Pancreas (tissue), 10 donors: ENCODE measurements around the gene RUNX3. TPM values are rescaled to one million over a fixed set of nuclear protein-coding genes. Genes with fewer than 3 reads are reported as not detected.

Experiments used
- ATAC-seq, 4 donors: fragments of 200-7000 bp; cut with Tn5 transposase; one replicate each; pipeline versions ENCODE4 v1.8.0 to v1.9.1; 2020; ENCODE audit warnings: mild to moderate bottlenecking in 4 of 4, moderate library complexity in 4 of 4
- DNase-seq, 6 donors: peaks; one replicate each; pipeline ENCODE4 v3.0.0-alpha.2; 2020
- FAIRE-seq: peaks from 2 replicates; lab custom pipeline; 2012; peaks lifted over from hg19 to GRCh38; lab: Jason Lieb, UNC
- H3K27ac ChIP-seq, 4 donors: fragments of 200-600 bp; sonication (generic); 1 replicate in 3 of 4; 2 replicates in 1 of 4; pipeline versions ENCODE4 v1.5.0 to v1.8.0; 2020
- H3K27me3 ChIP-seq, 4 donors: fragments of 200-600 bp; one replicate each; pipeline ENCODE4 v1.8.0; 2021
- H3K36me3 ChIP-seq, 3 donors: fragments of 200-600 bp; sonication (generic) in 1 of 3; one replicate each; pipeline versions ENCODE4 v1.5.0 to v1.8.0; 2020 to 2021
- H3K4me1 ChIP-seq, 3 donors: fragments of 200-600 bp; one replicate each; pipeline ENCODE4 v1.8.0; 2021
- H3K4me3 ChIP-seq, 4 donors: fragments of 200-600 bp; sonication (generic) in 2 of 4; one replicate each; pipeline versions ENCODE4 v1.5.0 to v1.8.0; 2020 to 2021
- H3K9me3 ChIP-seq, 4 donors: fragments of 200-600 bp; one replicate each; pipeline ENCODE4 v1.8.0; 2021
- CTCF ChIP-seq, 4 donors: fragments of 200-600 bp; sonication (generic) in 3 of 4; IDR thresholded peaks; one replicate each; pipeline versions ENCODE4 v1.5.0 to v1.8.0; 2021; ENCODE audit warnings: antibody characterized with exemption in 4 of 4
- WGBS, 2 donors: extraction: QIAGEN DNeasy Blood & Tissue Kit; methylation state at CpG; one replicate each; pipeline ENCODE4 v1.1.7; 2013; 5-methylcytosine and 5-hydroxymethylcytosine counted together
- intact Hi-C, 3 donors: fragments of 100-400 bp; cut with DNase I; formaldehyde crosslinking; loops; one replicate each; pipeline versions ENCODE4 v1.11.1 to v1.14.2; 2022
- polyA plus RNA-seq, 2 donors: library from polyadenylated mRNA; stranded (reverse); fragments of 200-250 nt; gene quantifications; one replicate each; pipeline ENCODE4 v1.2.3, GENCODE V29; 2013
- total RNA-seq, 6 donors: library from RNA; stranded (reverse); fragmentation: NEBNext Ultra II Directional in 4 of 6; extraction: Animal tissue kit (Norgen Biotek cat#: 25700) in 4 of 6; gene quantifications; one replicate each; pipeline versions ENCODE4 v1.2.1 to v1.2.4, GENCODE V29; 2021 to 2023
- donor health status: healthy with polysubstance abuse.
- donor health status: DM: no; HTN: no; CAD: no; lungs with moderate emphysema.
- donor health status: DM: no; HTN: no; CAD: no.
- donor health status: control.
- donor health status: control.
- donor health status: Bipolar disorder and iron deficiency.
- donor health status: DM: yes; HTN: yes; CAD: no.
- donor health status: DM: no; HTN: no; CAD: no.
- donor health status: DM: no; HTN: no; CAD: no.
- donor health status: DM: yes; HTN: yes; CAD: no.

Gene RUNX3
- total and polyA plus RNA-seq, 8 donors = 0.30 to 3.7 (median 0.77) TPM

DNA sequence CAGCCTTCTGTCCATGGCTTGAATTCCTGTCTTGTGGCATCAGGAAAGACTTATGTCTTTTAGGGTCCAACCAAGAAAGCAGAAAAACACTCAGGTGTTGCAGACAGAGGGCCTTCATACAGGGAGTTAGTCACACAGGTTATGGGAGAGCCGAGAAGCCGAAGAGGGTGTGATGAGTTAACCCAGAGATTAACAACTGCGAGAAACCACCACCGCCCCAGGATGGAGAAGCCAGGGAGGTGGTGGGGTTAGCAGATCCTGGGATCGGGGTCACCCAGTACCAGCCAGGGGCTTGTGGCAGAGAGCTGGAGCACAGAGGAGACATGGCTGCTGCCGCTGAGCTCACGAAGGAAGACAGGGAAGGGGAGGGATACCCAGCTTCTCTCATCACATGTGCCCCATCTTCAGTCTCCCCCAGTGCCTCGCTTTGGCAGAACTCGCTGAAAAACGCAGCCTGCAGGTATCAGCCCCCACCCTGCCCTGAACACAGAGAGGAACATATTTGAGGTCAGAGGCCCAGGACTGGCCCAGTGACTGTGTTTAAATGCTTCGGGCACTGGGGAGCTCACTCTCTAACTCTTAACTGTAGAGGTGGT is 58.7 kb downstream of the RUNX3 start:
- 78 to 83% methylated on average over 11 of the region's 11 CpGs for WGBS, 2 donors
- Histone ChIP-seq H3K4me3 (no peak overlapping the region), H3K36me3 (no peaks in the 10 kb centered on the region), H3K4me1 (no peaks in the 10 kb centered on the region), H3K27me3 (no peaks in the 10 kb centered on the region), H3K27ac (no peak overlapping the region), H3K9me3 (no peaks in the 10 kb centered on the region)
- intact Hi-C loops = no loop called here
- no peak for DNase-seq
- no peak for TF ChIP-seq CTCF (IDR thresholded peaks at IDR 0.05)
- no peak for FAIRE-seq
- no peak for ATAC-seq

DNA sequence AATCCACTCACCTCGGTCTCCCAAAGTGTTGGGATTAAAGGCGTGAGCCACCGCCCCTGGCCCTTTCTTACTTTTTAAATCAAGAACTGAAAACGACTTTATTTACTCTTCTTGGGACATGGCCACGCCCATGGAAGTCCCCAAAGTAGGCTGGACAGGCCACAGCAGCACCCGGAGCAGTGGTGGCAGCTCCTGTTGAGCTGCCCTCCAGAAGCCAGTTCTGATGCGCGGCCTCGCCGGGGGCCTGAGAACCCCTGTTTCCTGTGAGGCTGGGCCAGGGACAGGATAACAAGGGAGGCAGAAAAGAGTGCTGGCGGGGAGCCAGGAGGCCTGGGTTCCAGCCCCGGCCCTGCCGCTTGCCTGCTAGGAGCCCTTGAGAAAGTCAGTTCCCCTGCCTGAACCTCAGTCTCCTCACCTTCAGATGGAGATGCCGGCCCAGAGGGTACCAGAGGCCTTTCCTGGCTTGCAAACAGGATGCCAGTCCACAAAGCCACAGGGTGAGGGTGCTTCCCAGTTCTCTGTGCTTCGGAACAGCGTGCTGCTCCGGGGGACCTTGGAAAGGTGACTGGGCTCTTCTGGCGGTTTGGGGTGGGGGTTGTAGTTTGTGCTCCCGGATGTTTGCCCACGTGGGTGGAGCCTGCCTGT is 59.4 kb downstream of the RUNX3 start:
- TF ChIP-seq CTCF (IDR thresholded peaks at IDR 0.05) = no peak
- 58 to 66% methylated on average over 20 of the region's 20 CpGs for WGBS, 2 donors
- no peaks in the 10 kb centered on the region for H3K36me3 ChIP-seq
- ATAC-seq = no peak
- H3K4me1 ChIP-seq = no peaks in the 10 kb centered on the region
- H3K9me3 ChIP-seq = no peaks in the 10 kb centered on the region
- FAIRE-seq = no peak
- no peak overlapping the region for H3K27ac ChIP-seq
- no peak overlapping the region for H3K4me3 ChIP-seq
- no peaks in the 10 kb centered on the region for H3K27me3 ChIP-seq
- intact Hi-C loops = no loop called here
- DNase-seq = no peak

- ATAC-seq = no peak
- WGBS, 2 donors = 62 to 76% methylated on average over 22 of the region's 22 CpGs
Measured at GRCh38 chr1:24868016-24868875, 61.8 kb downstream of the RUNX3 start.

GRCh38 chr1:24867084-24867870 is 62.8 kb downstream of the RUNX3 start:
- WGBS, 2 donors = 61 to 73% methylated on average over 18 of the region's 18 CpGs
- intact Hi-C loops = loop anchor here in 1 of 3 donors (10.0 kb wide), 1 partner anchor 328 kb away; no protein-coding TSS in a partner anchor
- H3K27me3 ChIP-seq = no peaks in the 10 kb centered on the region
- no peak for TF ChIP-seq CTCF (IDR thresholded peaks at IDR 0.05)
- no peak overlapping the region for H3K4me3 ChIP-seq
- ATAC-seq (no peak), FAIRE-seq (no peak), DNase-seq (no peak)
- H3K27ac ChIP-seq = no peak overlapping the region
- H3K4me1 ChIP-seq = no peaks in the 10 kb centered on the region
- H3K9me3 ChIP-seq = no peaks in the 10 kb centered on the region
- H3K36me3 ChIP-seq = no peaks in the 10 kb centered on the region

More at GRCh38 chr1:24868016-24868875, 61.8 kb downstream of the RUNX3 start:
- no peak for DNase-seq
- TF ChIP-seq CTCF (IDR thresholded peaks at IDR 0.05) = no peak
- H3K4me1 ChIP-seq = no peaks in the 10 kb centered on the region
- no peak overlapping the region for H3K27ac ChIP-seq
- FAIRE-seq = no peak
- no peaks in the 10 kb centered on the region for H3K9me3 ChIP-seq
- H3K27me3 ChIP-seq = no peaks in the 10 kb centered on the region
- H3K4me3 ChIP-seq = no peak overlapping the region
- intact Hi-C loops = loop anchor here in 1 of 3 donors (10.0 kb wide), 1 partner anchor 327 kb away; no protein-coding TSS in a partner anchor
- no peaks in the 10 kb centered on the region for H3K36me3 ChIP-seq
